OCI-LY7 (cell line): ENCODE measurements around the gene CAVIN3. TPM values are rescaled to one million over a fixed set of nuclear protein-coding genes. Genes with fewer than 3 reads are reported as not detected.

ENCODE experiments used
- BruUV-seq: library from RNA; stranded (reverse); fragments of 400-500 nt; replicated peaks from 2 replicates; lab custom pipeline; 2021; lab: Mats Ljungman, UMichigan
- CTCF ChIA-PET: fragments of 300-600 bp; sonication (Branson Sonifier 250); formaldehyde crosslinking; loops from one replicate; lab custom pipeline; 2022; ENCODE audit warnings: antibody characterized with exemption; ENCODE audit not compliant: unreplicated experiment; lab: Charles Lee
- POLR2A ChIA-PET: fragments of 300-600 bp; sonication (Branson Sonifier 250); formaldehyde crosslinking; loops from one replicate; lab custom pipeline; 2022; ENCODE audit warnings: antibody characterized with exemption; lab: Charles Lee
- DNase-seq: peaks from one replicate; pipeline ENCODE4 v3.0.0-alpha.2; 2015; ENCODE audit warnings: low spot score
- H2AFZ ChIP-seq: fragments of 200-600 bp; sonication (generic), shearing (Covaris generic); 2 replicates; pipeline ENCODE4 v1.6.1; 2014; ENCODE audit warnings: mild to moderate bottlenecking, antibody characterized with exemption, low read length, moderate library complexity
- H3K27ac ChIP-seq: fragments of 200-600 bp; sonication (generic); 2 replicates; pipeline ENCODE4 v1.5.1; 2014; ENCODE audit warnings: mixed run types, low read depth, mild to moderate bottlenecking, moderate library complexity, low read length, inconsistent platforms; ENCODE audit not compliant: poor library complexity, severe bottlenecking
- H3K36me3 ChIP-seq: fragments of 200-600 bp; sonication (generic); 2 replicates; pipeline ENCODE4 v1.6.1; 2014; ENCODE audit warnings: mild to moderate bottlenecking, antibody characterized with exemption, low read length, moderate library complexity, mixed read lengths; ENCODE audit not compliant: insufficient read depth
- H3K4me1 ChIP-seq: fragments of 200-600 bp; sonication (generic); 2 replicates; pipeline ENCODE4 v1.5.1; 2014; ENCODE audit warnings: mild to moderate bottlenecking, low read length; ENCODE audit not compliant: insufficient read depth, poor library complexity, severe bottlenecking
- H3K4me2 ChIP-seq: fragments of 200-600 bp; sonication (generic); 2 replicates; pipeline ENCODE4 v1.6.1; 2014; ENCODE audit warnings: mild to moderate bottlenecking, low read length
- H3K4me3 ChIP-seq: fragments of 200-600 bp; sonication (generic); 2 replicates; pipeline ENCODE4 v1.5.1; 2014; ENCODE audit warnings: mild to moderate bottlenecking, low read depth, low read length; ENCODE audit not compliant: poor library complexity, severe bottlenecking
- H3K79me2 ChIP-seq: fragments of 200-600 bp; sonication (generic); 2 replicates; pipeline ENCODE4 v1.6.1; 2016; ENCODE audit warnings: low read depth, mild to moderate bottlenecking, low read length, moderate library complexity, mixed read lengths; ENCODE audit not compliant: insufficient read depth
- H3K9me2 ChIP-seq: fragments of 200-600 bp; sonication (generic); 2 replicates; pipeline ENCODE4 v1.6.1; 2016; ENCODE audit warnings: mild to moderate bottlenecking, low read length, mixed read lengths; ENCODE audit not compliant: insufficient read depth
- H3K9me3 ChIP-seq: fragments of 200-600 bp; sonication (generic); 2 replicates; pipeline ENCODE4 v1.6.1; 2014; ENCODE audit warnings: mild to moderate bottlenecking, mixed run types, low read length, mixed read lengths
- H4K20me1 ChIP-seq: fragments of 200-600 bp; sonication (generic); 2 replicates; pipeline ENCODE4 v1.6.1; 2014; ENCODE audit warnings: mild to moderate bottlenecking, antibody characterized with exemption, low read length, moderate library complexity, mixed read lengths; ENCODE audit not compliant: insufficient read depth
- CTCF ChIP-seq: fragments of 200-600 bp; sonication (generic); conservative IDR thresholded peaks from 2 replicates; pipeline ENCODE4 v1.5.1; 2014; ENCODE audit warnings: mild to moderate bottlenecking, antibody characterized with exemption, low read length, moderate library complexity, mixed read lengths
- EZH2phosphoT487 ChIP-seq: fragments of 200-600 bp; sonication (generic); IDR thresholded peaks from 2 replicates; pipeline ENCODE4 v1.6.1; 2018; ENCODE audit warnings: low read depth, borderline replicate concordance, mild to moderate bottlenecking, mixed run types, antibody characterized with exemption, low read length, moderate library complexity, mixed read lengths
- intact Hi-C: fragments of 100-400 bp; cut with micrococcal nuclease; formaldehyde crosslinking; loops from one replicate; pipeline ENCODE4 v1.10.0; 2022; ENCODE audit not compliant: unreplicated experiment
- total RNA-seq, 2 experiments: library from RNA; depleted of rRNA in 1 of 2; stranded (reverse); fragments of >200 nt in 1 of 2; shearing (Covaris generic) in 1 of 2; gene quantifications; 2 replicates each; pipeline ENCODE4 v1.2.3, GENCODE V29; 2014 to 2022

CAVIN3 gene
- total RNA-seq, 2 experiments from 2014 or later: not detected

GRCh38 chr11:6315811-6316425 lies 4.4 kb downstream of the CAVIN3 start:
- no peaks in the 10 kb centered on the region for H4K20me1 ChIP-seq
- no TSS peak for BruUV-seq
- H2AFZ ChIP-seq: no peak overlapping the region
- no peaks in the 10 kb centered on the region for H3K9me3 ChIP-seq
- H3K27ac ChIP-seq: no peak overlapping the region
- CTCF ChIA-PET: no interaction called here
- DNase-seq: peak; percentile 62
- intact Hi-C loops: loop anchor here (1.0 to 5.0 kb wide), 2 partner anchors 49 to 293 kb away; no protein-coding TSS in a partner anchor
- TF ChIP-seq EZH2phosphoT487 (no peak), CTCF (peak; percentile 87)
- H3K4me1 ChIP-seq: no peaks in the 10 kb centered on the region
- H3K4me3 ChIP-seq: no peak overlapping the region
- H3K4me2 ChIP-seq: no peak overlapping the region
- H3K9me2 ChIP-seq: no peaks in the 10 kb centered on the region
- H3K36me3 ChIP-seq: no peaks in the 10 kb centered on the region
- no peaks in the 10 kb centered on the region for H3K79me2 ChIP-seq
- POLR2A ChIA-PET: interaction anchor here (0.6 kb wide), 2 partner anchors 33 to 167 kb away, joined by 3 read pairs; no protein-coding TSS in a partner anchor

- POLR2A ChIA-PET: interaction anchor here (0.8 kb wide), 1 partner anchor 1905 kb away, joined by 3 read pairs; no protein-coding TSS in a partner anchor
- no peak for DNase-seq
- H2AFZ ChIP-seq: no peak overlapping the region
- H3K9me2 ChIP-seq: no peaks in the 10 kb centered on the region
- no peaks in the 10 kb centered on the region for H3K9me3 ChIP-seq
- H3K36me3 ChIP-seq: no peaks in the 10 kb centered on the region
- no peak overlapping the region for H3K4me2 ChIP-seq
- CTCF ChIA-PET: no interaction called here
- H3K4me1 ChIP-seq: no peaks in the 10 kb centered on the region
- H3K27ac ChIP-seq: no peak overlapping the region
- no peak for TF ChIP-seq EZH2phosphoT487
- TF ChIP-seq CTCF: no peak
- H3K4me3 ChIP-seq: no peak overlapping the region
- no peaks in the 10 kb centered on the region for H4K20me1 ChIP-seq
- no TSS peak for BruUV-seq
- no peaks in the 10 kb centered on the region for H3K79me2 ChIP-seq
- intact Hi-C loops: no loop called here
Observed at GRCh38 chr11:6312106-6312505, 8.2 kb downstream of the CAVIN3 start.

GRCh38 chr11:6307876-6308275 lies 12.4 kb downstream of the CAVIN3 start:
- Histone ChIP-seq H4K20me1 (no peaks in the 10 kb centered on the region), H3K27ac (no peak overlapping the region), H3K4me3 (no peak overlapping the region), H3K4me2 (no peak overlapping the region), H3K4me1 (no peaks in the 10 kb centered on the region), H3K9me3 (no peaks in the 10 kb centered on the region), H3K79me2 (no peaks in the 10 kb centered on the region), H2AFZ (no peak overlapping the region), H3K9me2 (no peaks in the 10 kb centered on the region), H3K36me3 (no peaks in the 10 kb centered on the region)
- no peak for DNase-seq
- POLR2A ChIA-PET: interaction anchor here (0.6 kb wide), 1 partner anchor 1876 kb away, joined by 4 read pairs; no protein-coding TSS in a partner anchor
- TF ChIP-seq CTCF (no peak), EZH2phosphoT487 (no peak)
- intact Hi-C loops: no loop called here
- CTCF ChIA-PET: no interaction called here
- no TSS peak for BruUV-seq
